GM18498 (cell line): ENCODE results near the gene NARS2.
"Not testable (repeated sequence)": the region's sequence is repeated elsewhere in the genome, so short reads cannot be mapped to it uniquely, and the experiment has no call there.

Experiments used
- ATAC-seq: cut with Tn5 transposase; IDR thresholded peaks from one replicate; pipeline ENCODE4 v1.9.1; 2021; ENCODE audit warnings: mild to moderate bottlenecking, moderate library complexity; ENCODE audit not compliant: unreplicated experiment

Gene NARS2

DNA sequence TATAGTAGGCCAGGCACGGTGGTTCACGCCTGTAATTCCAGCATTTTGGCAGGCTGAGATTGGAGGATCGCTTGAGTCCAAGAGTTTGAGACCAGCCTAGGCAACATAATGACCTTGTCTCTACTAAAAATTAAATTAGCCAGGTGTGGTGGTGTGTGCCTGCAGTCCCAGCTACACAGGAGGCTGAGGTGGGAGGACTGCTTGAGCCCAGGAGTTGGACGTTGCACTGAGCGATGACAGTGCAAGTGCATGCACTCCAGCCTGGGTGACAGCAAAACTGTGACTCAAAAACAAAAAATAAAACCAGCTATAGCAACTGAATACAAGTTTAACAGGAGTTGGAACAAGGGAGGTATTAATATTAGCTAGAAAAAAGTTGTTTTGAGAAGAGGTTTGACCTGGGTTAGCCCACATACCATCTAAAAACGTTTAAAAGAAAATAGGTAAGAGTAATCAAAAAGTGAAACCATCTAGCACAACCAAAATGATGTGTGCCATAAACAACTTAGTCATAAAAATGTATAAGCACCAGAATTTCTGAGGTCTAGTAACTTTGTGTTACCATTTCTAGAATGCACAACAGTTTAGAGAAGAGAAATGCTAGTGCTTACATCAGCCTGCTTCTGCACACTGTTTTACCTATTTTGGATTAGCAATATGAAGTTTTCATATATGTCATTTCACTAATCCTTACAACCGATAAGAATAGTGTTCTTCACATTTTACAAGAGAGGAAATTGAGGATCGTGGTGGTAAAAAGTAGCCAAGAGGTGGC, 26.5 kb downstream of the NARS2 start:
- no peak for ATAC-seq

DNA sequence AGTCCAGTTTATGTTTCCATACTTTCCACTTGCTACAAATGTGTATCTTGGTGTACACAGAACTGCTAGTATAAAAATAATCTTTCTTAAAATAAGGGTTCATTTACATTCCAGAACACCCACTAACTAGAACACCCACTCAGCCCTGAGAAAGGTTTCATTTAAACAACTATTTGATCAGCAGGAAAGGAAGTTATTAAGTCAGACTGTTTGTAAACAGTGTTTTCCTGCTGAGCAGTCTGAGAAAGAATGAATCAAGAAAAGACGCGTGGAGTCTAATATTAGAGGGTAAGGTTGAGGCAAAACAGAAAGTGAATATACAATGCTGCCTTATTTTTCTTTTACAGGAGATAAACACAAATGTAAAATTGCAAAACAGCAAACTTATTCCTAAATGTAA, 32.7 kb downstream of the NARS2 start:
- ATAC-seq: no peak

DNA sequence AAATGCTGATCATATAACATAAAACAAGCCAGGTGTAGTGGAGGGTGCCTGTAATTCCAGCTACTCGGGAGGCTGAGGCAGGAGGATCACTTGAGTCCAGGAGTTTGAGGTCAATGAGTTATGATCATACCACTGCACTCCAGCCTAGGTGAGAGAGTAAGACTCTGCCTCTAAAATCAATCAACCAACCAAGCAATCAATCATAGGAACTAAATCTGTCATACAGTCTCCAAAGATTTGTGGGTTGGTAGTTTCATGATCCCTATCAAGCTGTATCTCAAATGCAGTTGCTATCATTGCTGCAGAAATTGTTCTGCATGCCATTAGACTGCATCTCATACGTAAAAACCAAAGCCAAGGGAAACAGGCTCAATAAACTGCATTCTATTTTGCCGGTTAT, 33.1 kb downstream of the NARS2 start:
- ATAC-seq: no peak

DNA sequence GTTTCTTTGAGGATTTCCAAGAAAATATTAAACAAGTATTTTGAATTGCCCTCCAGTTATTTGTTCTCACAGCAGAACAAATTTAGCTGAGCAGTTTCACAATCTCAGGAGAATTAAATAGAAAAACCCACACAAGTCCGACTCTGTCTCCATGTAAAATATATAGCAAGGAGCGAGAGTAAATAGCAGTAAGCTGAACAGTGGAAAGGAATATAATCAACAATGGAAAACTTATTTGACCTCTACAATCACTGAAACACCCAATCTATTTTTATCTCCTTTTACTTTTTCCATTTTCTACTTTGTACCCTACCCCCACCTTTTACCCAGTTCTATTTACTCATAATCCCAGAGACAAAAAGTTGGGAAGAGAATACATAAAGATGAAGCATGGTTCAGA, 34.4 kb downstream of the NARS2 start:
- ATAC-seq: no peak

DNA sequence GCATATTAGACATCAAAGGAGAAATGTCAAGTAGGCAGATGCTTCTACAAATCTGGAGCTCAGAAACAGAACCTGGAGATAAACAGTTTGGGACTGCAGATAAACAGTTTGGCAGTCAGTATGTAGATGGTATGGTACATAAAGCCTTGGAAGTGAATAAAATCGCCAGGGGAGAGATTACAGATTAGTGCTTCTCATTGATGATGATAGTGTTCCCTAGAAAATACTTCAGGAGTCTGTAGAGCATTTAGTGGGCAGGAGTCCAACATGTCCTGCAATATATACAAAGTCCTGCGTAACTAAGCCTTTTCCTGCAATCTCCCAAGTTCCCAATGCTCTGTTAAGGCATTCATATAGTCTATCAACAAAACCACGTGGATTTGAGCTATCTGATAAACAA, 35.2 kb downstream of the NARS2 start:
- no peak for ATAC-seq

DNA sequence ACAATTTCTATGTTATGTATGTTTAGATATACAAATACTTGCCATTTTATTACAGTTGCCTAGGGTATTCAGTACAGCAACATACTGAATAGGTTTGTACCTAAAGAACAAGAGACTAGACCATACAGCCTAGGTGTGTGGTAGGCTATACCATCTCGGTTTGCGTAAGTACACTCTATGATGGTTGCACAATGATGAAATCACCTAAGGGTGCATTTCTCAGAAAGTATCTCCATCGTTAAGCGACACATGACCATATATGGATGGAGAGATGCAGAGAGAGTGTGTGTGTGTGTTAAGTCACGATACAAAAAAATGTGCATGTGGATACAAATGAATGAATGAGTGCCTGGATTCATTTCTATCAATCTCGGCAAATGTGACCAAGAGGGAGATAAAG, 37.7 kb downstream of the NARS2 start:
- no peak for ATAC-seq

DNA sequence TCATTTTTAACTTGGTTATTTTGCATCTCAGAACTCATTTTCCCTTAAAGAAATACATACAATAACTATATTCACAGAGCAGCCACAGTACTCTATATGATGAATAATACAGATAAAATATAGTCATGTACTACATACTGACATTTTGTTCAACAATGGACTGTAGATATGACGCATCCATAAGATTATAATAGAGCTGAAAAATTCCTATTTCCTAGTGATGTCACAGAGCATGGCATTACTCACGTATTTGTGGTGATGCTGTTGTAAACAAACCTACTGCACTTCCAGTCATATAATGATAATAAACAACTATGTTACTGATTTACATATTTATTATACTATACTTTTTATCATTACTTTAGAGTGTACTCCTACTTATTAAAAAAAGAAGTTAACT, 38.7 kb downstream of the NARS2 start:
- no peak for ATAC-seq

DNA sequence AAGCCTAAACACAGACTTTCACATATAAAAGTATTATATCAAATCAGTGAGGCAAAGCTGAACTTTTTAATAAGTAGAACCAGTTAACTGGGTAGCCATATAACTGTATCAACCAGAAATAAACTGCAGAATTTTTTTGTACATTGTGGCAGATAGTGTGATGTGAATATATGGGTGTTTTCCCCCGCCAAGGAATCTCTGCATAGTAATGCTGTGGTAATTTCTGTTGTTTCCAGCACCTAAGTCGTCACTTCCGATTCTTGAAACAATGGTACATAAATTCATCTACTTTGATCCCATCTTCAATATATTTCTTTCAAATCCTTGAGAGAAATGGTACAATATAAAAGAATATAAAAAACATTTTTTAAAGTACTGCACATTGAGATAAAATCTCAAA, 39.6 kb downstream of the NARS2 start:
- no peak for ATAC-seq

DNA sequence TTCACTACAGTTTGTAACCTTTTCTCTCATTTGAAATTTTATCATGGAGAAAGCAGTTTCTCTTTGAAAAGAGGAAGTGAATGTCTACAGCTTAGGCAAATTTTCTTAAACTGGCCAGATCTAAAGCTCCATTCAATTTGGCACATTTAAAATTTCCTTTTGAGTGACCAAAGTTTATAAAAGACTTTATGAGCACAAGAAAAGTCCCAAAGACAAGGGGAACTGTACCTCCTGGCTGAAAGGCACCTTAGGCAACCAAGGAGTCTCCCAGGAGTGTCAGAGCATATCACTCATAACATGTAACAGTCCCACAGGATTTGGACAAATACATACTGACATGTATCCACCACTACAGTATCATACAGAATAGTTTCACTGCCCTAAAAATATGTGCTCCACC, 41.3 kb downstream of the NARS2 start:
- peak; percentile 85 for ATAC-seq

DNA sequence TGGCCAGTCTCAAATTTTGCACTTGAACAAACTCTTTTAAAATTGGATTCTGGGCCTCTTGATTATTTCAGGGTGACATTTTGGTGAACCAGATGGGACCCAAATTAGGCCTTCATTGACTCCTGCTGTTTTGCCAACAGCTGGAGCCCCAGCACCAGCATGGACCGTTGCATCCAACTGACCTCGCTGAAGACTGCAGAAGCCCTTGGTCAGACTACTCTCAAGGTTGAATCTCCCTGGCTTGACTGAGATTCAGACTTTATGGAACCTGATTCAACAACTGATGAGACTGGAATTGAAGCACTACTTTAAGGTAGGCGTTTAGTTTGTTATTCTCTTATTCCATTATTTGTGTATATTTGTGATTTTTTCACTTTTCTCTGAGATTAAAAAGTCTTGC, 41.7 kb downstream of the NARS2 start:
- peak; percentile 52 for ATAC-seq

DNA sequence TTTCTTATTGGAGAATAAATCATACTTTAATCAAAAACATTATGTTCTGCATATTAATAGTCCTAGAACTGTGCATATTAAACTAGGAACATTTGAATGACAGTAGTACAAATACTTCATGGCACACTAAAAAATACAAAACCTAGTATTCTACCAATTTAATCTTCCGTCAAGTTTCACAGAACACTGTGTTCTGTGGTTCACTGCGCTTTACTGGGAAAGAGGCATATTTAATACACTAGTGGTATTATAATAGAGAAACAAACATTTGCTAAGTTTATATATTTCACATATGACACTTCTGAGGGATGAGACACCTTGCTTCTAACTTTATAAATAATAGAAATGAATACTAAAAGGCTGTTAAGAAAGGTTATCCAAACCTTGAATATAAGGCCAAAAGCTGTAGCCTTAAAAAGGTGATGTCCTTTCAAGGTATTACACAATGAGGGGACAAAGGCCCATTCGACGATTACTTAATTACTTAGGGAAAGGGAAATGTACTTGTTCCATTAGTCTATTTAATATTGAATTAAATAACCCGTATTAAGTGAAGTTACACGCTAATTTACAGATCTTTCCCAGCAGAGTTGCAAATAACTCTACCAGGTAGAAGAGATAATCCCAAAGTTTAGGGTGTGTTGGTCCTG, 48.0 kb downstream of the NARS2 start:
- ATAC-seq: no peak

DNA sequence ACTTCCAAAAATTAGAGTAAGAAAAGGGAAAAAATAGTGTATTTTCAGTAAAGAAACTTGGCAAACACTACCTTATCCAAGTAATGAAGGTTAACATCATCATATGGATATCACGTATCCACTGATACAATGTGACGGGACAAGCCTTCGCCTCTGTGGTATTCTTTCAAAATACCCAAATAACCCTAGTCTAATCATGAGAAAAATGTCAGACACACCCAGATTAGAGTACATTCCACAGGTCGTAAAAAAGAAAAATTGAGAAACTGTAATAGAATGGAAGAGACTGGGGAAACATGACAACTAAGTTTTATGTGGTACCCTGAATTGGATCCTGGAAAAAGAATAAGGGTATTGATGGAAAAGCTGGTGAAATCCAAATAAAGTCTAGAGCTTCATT, 48.9 kb downstream of the NARS2 start:
- no peak for ATAC-seq

DNA sequence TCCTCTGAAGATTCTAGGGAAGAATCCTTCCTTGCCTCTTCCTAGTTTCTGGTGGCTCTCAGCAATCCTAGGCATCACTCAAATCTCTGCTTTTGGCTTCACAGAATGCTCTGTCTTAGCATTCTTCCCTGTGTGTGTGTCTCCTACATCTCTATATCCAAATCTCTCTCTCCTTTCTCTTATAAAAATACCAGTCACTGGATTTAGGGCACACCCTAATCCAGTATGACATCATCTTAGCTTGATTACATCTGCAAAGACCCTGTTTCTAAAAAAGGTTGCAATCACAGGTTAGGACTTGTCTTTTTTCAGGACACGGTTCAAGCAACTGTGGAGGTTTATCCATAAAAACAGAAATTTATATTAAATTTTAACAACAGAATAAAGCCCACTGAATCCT, 54.4 kb downstream of the NARS2 start:
- no peak for ATAC-seq

DNA sequence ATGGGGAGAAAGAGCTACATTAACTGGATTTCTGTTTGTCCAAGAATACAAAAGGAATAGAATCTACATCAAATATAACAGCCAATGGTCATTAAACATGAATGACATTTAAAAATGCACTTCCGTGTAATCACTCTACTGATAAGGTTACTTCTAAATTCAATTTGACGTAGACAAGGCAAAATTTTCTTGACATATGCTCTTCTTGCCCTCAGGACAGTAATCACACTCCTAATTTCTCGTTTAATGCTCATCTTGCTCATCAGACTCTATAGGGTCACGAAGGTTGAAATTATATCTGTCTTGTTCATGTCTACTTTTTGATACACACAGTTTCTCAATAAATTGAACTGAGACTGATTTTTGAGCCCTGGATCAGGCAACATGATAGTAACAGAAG, 58.4 kb downstream of the NARS2 start:
- no peak for ATAC-seq

DNA sequence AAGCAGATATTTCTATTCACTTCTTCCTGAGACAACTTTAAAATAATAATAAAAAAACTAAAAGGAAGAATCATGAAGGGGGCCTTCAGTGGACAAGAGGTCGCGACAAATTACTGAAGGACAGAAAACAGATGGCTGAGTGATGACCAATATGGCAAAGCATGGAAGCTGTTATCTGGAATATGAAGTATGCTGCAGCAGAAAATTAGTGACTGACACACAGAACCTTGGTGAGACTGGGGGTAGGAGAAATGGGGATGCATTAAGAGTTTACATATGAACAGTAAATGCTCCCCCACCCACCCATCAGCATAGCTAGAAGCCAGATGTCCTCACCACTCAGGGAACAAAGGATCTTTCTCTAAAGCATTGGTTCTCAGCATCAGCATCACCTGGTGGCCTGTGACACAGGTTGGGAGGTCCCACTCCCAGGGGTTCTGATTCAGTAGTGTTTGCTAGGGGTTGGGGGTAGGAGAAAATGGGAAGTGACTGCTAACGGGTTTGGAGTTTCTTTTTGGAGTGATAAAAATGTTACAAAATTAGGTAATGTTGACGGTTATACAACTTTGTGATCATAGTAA, 59.7 kb downstream of the NARS2 start:
- no peak for ATAC-seq

DNA sequence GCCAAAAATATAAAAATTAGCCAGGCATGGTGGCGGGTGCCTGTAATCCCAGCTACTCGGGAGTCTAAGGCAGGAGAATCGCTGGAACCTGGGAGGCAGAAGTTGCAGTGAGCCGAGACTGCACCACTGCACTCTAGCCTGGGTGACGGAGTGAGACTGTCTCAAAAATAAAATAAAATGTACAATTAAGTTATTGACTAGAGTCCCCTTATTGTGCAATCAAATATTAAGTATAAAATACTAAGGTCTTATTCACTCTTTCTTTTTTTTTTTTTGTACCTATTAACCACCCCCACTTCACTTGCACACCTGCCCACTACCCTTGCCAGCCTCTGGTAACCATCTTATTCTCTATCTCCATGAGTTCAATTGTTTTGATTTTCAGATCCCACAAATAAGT, 61.6 kb downstream of the NARS2 start:
- not testable (repeated sequence) for ATAC-seq

DNA sequence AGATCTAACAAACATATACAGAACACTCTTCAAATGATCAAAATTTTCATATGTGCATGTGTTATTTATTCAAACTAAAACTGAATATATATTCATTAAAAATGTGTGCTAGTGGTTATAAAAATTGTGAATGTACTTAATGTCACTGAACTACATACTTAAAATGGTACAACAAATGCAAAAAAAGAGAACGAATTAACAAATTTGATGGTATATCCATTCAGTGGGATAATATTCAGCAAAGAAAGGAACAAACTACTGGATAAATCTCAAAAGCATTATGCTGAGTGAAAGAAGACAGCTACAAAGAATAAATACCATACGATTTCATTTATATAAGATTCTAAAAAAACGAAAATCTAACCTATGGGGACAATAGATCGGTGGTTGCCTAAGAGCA, 64.1 kb downstream of the NARS2 start:
- ATAC-seq: no peak

DNA sequence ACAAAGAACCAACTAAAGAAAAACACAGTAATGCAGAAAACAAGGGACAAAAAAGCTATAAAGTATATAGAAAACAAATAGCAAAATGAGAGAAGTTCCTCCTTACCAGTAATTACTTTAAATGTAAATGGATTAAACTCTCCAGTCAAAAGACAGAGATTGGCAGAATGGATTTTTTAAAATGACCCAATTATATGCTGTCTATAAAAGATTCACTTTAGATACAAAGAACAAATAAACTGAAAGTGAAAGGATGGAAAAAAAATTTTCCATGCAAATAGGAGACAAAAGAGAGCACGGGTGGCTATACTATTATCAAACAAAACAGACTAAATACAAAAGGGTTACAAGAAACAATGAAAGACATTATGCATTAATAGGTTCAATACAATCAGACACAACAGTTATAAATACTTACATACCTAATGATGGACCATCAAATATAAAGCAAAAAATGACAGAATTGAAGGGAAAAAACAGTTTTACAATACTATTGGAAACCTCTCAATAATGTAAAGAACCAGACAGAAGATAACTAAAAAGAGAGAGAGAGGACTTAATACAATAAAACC, 64.6 kb downstream of the NARS2 start:
- ATAC-seq: no peak

DNA sequence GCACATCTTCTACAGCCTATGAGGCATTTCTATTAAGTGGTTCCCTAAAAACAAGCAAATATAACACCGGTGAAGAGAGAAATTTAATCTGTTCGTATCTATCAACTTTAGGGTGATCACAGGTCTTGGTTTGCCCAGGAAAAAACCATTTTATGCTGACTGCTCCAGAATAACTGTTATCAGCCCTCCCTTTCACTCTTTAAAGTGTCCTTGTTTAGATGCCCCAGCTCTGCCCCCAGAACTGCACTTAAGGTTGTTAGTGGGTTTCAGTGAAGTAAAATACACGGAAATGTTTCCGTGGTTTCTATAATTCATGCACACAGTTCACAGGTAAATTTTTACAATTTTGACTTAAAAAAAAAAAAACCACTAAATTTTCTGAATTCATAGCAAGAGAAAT, 70.0 kb downstream of the NARS2 start:
- no peak for ATAC-seq

DNA sequence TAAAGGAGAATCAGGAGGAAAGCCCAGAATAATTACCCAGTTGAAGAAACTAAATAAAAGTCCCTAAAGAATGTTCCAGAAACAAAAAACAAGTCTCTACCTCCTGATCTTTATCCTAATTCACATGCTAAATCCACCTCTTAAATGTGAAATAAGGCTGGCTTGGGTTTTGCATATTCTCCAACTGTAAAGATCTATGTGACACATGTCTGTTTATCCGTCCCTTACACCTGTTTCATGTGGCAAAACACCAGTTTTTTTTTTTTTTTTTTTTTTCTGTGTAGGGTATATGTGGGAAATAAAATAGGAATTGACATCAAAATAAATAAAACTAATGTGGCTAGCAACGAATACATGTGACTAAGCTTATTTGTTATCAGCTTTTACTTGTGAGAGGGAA, 70.5 kb downstream of the NARS2 start:
- ATAC-seq: no peak

DNA sequence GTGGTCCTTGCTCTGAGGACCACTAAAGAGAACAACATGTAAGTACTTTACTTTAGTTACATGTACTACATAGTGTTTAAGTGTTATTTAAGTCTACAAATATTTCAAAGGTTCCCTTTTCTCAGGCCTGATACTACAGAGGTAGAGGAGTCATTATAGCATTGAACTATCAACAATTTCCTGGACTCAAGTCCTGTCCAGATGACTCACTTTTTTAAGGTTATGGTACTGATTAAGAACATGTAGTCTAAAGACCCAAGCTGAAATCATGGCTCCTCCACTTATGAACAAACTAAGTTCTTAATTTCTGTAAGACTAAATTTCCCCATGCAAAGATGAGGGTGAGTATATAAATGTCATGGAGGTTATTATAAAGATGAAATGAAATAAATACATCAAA, 74.7 kb downstream of the NARS2 start:
- ATAC-seq: no peak

DNA sequence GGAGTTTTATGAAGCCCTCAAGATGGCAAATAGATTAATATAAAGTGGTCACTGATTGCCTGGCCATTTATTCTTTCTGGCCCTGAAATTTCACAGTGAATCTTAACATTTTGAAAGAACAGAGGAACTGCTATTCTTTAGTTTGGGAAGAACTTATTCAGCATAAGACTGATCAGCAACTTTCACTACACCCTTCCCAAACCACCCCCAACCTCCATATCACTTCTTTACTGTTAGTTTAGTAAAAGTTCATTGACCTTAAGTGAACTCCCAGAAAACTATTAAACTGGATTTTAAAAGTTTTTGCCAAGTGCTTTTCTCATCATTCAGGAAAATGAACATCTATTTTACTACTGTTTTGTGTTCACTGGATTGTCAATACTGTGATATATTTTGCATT, 77.4 kb downstream of the NARS2 start:
- no peak for ATAC-seq
